HCT116 (cell line): ENCODE measurements around the gene RAP1B. TPM values are rescaled to one million over a fixed set of nuclear protein-coding genes. Genes with fewer than 3 reads are reported as not detected.

ENCODE experiments used
- ATAC-seq: fragments of 200-7000 bp; cut with Tn5 transposase; 2 replicates; pipeline ENCODE4 v1.9.1; 2020; ENCODE audit warnings: mild to moderate bottlenecking, moderate library complexity
- BruUV-seq: library from RNA; stranded (reverse); fragments of 400-500 nt; replicated peaks from 2 replicates; lab custom pipeline; 2021; lab: Mats Ljungman, UMichigan
- CTCF ChIA-PET: fragments of 300-600 bp; sonication (Branson Sonifier 250); formaldehyde crosslinking; loops from one replicate; lab custom pipeline; 2021; ENCODE audit warnings: antibody characterized with exemption; lab: Charles Lee
- POLR2A ChIA-PET: fragments of 300-600, 350-600 bp; sonication (Branson Sonifier 250); formaldehyde crosslinking; loops from one replicate; lab custom pipeline; 2021; ENCODE audit warnings: antibody characterized with exemption; lab: Charles Lee
- RAD21 ChIA-PET, 2 experiments: fragments of 300-600 bp; sonication (Branson Sonifier 250); formaldehyde crosslinking; loops; one replicate each; lab custom pipeline; 2023; ENCODE audit warnings: low total read pairs in 2 of 2; ENCODE audit not compliant: uncharacterized antibody in 2 of 2, unreplicated experiment in 2 of 2, low non-redundant PET in 1 of 2; lab: Charles Lee
- DNase-seq: peaks from one replicate; pipeline ENCODE4 v3.0.0-alpha.2; 2010; ENCODE audit warnings: low read depth, low spot score
- H2AFZ ChIP-seq: fragments of 200-600 bp; shearing (Covaris generic), sonication (generic); 2 replicates; pipeline ENCODE4 v1.6.1; 2017; ENCODE audit warnings: low read depth, mixed run types, mixed read lengths, antibody characterized with exemption, low read length; ENCODE audit not compliant: poor library complexity, severe bottlenecking
- H3K27ac ChIP-seq: 2 replicates; pipeline ENCODE4 v1.5.1; 2012; ENCODE audit warnings: low read depth, low read length
- H3K27me3 ChIP-seq: fragments of 200-600 bp; sonication (generic); 2 replicates; pipeline ENCODE4 v1.6.1; 2016; ENCODE audit warnings: mixed run types, low read length, mixed read lengths; ENCODE audit not compliant: insufficient read depth
- H3K36me3 ChIP-seq, 2 experiments: fragments of 200-500 bp in 1 of 2; fragments of 200-600 bp in 1 of 2; sonication (Bioruptor generic) in 1 of 2; sonication (generic) in 1 of 2; 2 replicates each; pipeline versions ENCODE4 v1.5.1 to v1.6.1; 2014 to 2016; ENCODE audit warnings: low read length in 2 of 2, inconsistent platforms in 1 of 2, mixed read lengths in 1 of 2, mixed run types in 1 of 2; ENCODE audit not compliant: insufficient read depth in 2 of 2, control insufficient read depth in 1 of 2
- H3K4me1 ChIP-seq, 2 experiments: fragments of 200-600 bp in 1 of 2; sonication (generic) in 1 of 2; 2 replicates each; pipeline versions ENCODE4 v1.5.1 to v1.6.1; 2012 to 2017; ENCODE audit warnings: low read length in 2 of 2, inconsistent platforms in 1 of 2, mild to moderate bottlenecking in 1 of 2, mixed read lengths in 1 of 2, mixed run types in 1 of 2, moderate library complexity in 1 of 2; ENCODE audit not compliant: insufficient read depth in 2 of 2, control insufficient read depth in 1 of 2
- H3K4me2 ChIP-seq: fragments of 200-600 bp; sonication (generic); 2 replicates; pipeline ENCODE4 v1.6.1; 2017; ENCODE audit warnings: mixed run types, low read length, mixed read lengths
- H3K4me3 ChIP-seq, 2 experiments: fragments of 200-600 bp in 1 of 2; sonication (generic) in 1 of 2; replicated peaks in 1 of 2; 2 replicates each; pipeline ENCODE4 v1.5.1; 2011 to 2016; ENCODE audit warnings: low read length in 2 of 2, control low read depth in 1 of 2, low read depth in 1 of 2, mild to moderate bottlenecking in 1 of 2, mixed read lengths in 1 of 2, mixed run types in 1 of 2
- H3K79me2 ChIP-seq: fragments of 200-600 bp; sonication (generic); 2 replicates; pipeline ENCODE4 v1.6.1; 2017; ENCODE audit warnings: mild to moderate bottlenecking, mixed run types, low read length, moderate library complexity, mixed read lengths; ENCODE audit not compliant: insufficient read depth
- H3K9ac ChIP-seq: fragments of 200-600 bp; sonication (generic); 2 replicates; pipeline ENCODE4 v1.6.1; 2016; ENCODE audit warnings: low read length, mixed read lengths
- H3K9me2 ChIP-seq: fragments of 200-600 bp; sonication (generic), shearing (Covaris generic); 2 replicates; pipeline ENCODE4 v1.6.1; 2017; ENCODE audit warnings: mixed run types, mild to moderate bottlenecking, moderate library complexity; ENCODE audit not compliant: insufficient read depth
- H3K9me3 ChIP-seq, 2 experiments: fragments of 200-500 bp in 1 of 2; fragments of 200-600 bp in 1 of 2; sonication (Bioruptor generic) in 1 of 2; sonication (generic) in 1 of 2; 2 replicates each; pipeline ENCODE4 v1.6.1; 2014 to 2017; ENCODE audit warnings: low read length in 2 of 2, mixed read lengths in 2 of 2, inconsistent platforms in 1 of 2, low read depth in 1 of 2, mild to moderate bottlenecking in 1 of 2, mixed run types in 1 of 2, moderate library complexity in 1 of 2; ENCODE audit not compliant: control insufficient read depth in 1 of 2, insufficient read depth in 1 of 2
- H4K20me1 ChIP-seq: fragments of 200-600 bp; sonication (generic), shearing (Covaris generic); 2 replicates; pipeline ENCODE4 v1.6.1; 2017; ENCODE audit warnings: mixed run types, mild to moderate bottlenecking, moderate library complexity; ENCODE audit not compliant: insufficient read depth
- CBX3 ChIP-seq: IDR thresholded peaks from 2 replicates; pipeline ENCODE4 v1.6.1; 2012; ENCODE audit warnings: low read depth
- CEBPB ChIP-seq: IDR thresholded peaks from 2 replicates; pipeline ENCODE4 v1.6.1; 2012; ENCODE audit warnings: low read depth
- EGR1 ChIP-seq: IDR thresholded peaks from 2 replicates; pipeline ENCODE4 v1.6.1; 2012; ENCODE audit warnings: low read depth
- ELF1 ChIP-seq: IDR thresholded peaks from 2 replicates; pipeline ENCODE4 v1.6.1; 2012; ENCODE audit warnings: low read depth, borderline replicate concordance
- EZH2phosphoT487 ChIP-seq: fragments of 200-600 bp; IDR thresholded peaks from 2 replicates; pipeline ENCODE4 v1.6.1; 2018; ENCODE audit warnings: antibody characterized with exemption, borderline replicate concordance
- FOSL1 ChIP-seq: IDR thresholded peaks from 2 replicates; pipeline ENCODE4 v1.6.1; 2012; ENCODE audit warnings: low read depth
- JUND ChIP-seq: IDR thresholded peaks from 2 replicates; pipeline ENCODE4 v1.6.1; 2012
- MAX ChIP-seq: IDR thresholded peaks from 2 replicates; pipeline ENCODE4 v1.6.1; 2012
- POLR2A ChIP-seq: IDR thresholded peaks from 2 replicates; pipeline ENCODE4 v1.7.0; 2011; ENCODE audit warnings: borderline replicate concordance; ENCODE audit not compliant: insufficient read depth, insufficient read length; ENCODE audit errors: extremely low read depth
- POLR2AphosphoS5 ChIP-seq: IDR thresholded peaks from 2 replicates; pipeline ENCODE4 v1.6.1; 2011; ENCODE audit warnings: mild to moderate bottlenecking, low read depth, low read length, moderate library complexity
- SIN3A ChIP-seq: IDR thresholded peaks from 2 replicates; pipeline ENCODE4 v1.6.1; 2012; ENCODE audit warnings: low read depth
- SP1 ChIP-seq: IDR thresholded peaks from 2 replicates; pipeline ENCODE4 v1.6.1; 2012; ENCODE audit warnings: low read depth
- SRF ChIP-seq: IDR thresholded peaks from 2 replicates; pipeline ENCODE4 v1.6.1; 2012; ENCODE audit warnings: low read depth
- TCF7L2 ChIP-seq: IDR thresholded peaks from 2 replicates; pipeline ENCODE4 v1.7.0; 2011; ENCODE audit warnings: borderline replicate concordance, inconsistent platforms; ENCODE audit not compliant: insufficient read depth, insufficient read length; ENCODE audit errors: extremely low read depth
- intact Hi-C: fragments of 100-400 bp; cut with micrococcal nuclease; formaldehyde crosslinking; loops from 2 replicates; pipeline ENCODE4 v1.10.0; 2022
- total RNA-seq: library from RNA; stranded (reverse); gene quantifications from one replicate; pipeline ENCODE4 v1.2.1, GENCODE V29; 2021; ENCODE audit not compliant: unreplicated experiment
- TF ChIP-seq, protein P1 (sequence below): IDR thresholded peaks from 2 replicates; pipeline ENCODE4 v1.6.1; 2012
- TF ChIP-seq, protein P2 (sequence below): IDR thresholded peaks from 2 replicates; pipeline ENCODE4 v1.6.1; 2011; ENCODE audit warnings: mild to moderate bottlenecking, low read length, moderate library complexity; ENCODE audit not compliant: insufficient replicate concordance; ENCODE audit errors: extremely low read depth
- TF ChIP-seq, protein P3 (sequence below), 3 experiments: fragments of 200-600 bp in 1 of 3; sonication (generic) in 1 of 3; IDR thresholded peaks in 2 of 3; conservative IDR thresholded peaks in 1 of 3; 2 replicates each; pipeline ENCODE4 v1.5.1; 2012 to 2017; ENCODE audit warnings: low read depth in 2 of 3, low read length in 2 of 3, antibody characterized with exemption in 1 of 3, borderline replicate concordance in 1 of 3, control low read depth in 1 of 3, mild to moderate bottlenecking in 1 of 3, mixed read lengths in 1 of 3, mixed run types in 1 of 3, moderate library complexity in 1 of 3; ENCODE audit not compliant: insufficient read depth in 1 of 3
- TF ChIP-seq, protein P4 (sequence below): IDR thresholded peaks from 2 replicates; pipeline ENCODE4 v1.6.1; 2012; ENCODE audit warnings: low read depth

RAP1B gene
- total RNA-seq, 1 experiment from 2014 or later: 79.2 TPM

GRCh38 chr12:68623984-68624383 lies 13.3 kb downstream of the RAP1B start (continued):
- TF ChIP-seq TCF7L2: no peak
- no peak for TF ChIP-seq EZH2phosphoT487
- no peak for TF ChIP-seq FOSL1

GRCh38 chr12:68624933-68625332 lies 14.2 kb downstream of the RAP1B start:
- Histone ChIP-seq H3K79me2 (peaks cover 99% of the 10 kb centered on the region), H3K9me3 (0 out of 4 replicates have a peak, but pooled peaks cover 0 to 5% of the 10 kb centered on the region in 2 experiments)
- TF ChIP-seq CEBPB (no peak), SRF (no peak), JUND (no peak), EZH2phosphoT487 (no peak), EGR1 (no peak), CBX3 (no peak), TCF7L2 (no peak), POLR2A (no peak), FOSL1 (no peak), POLR2AphosphoS5 (no peak), ELF1 (no peak), SP1 (no peak), SIN3A (no peak), MAX (no peak)
- TF ChIP-seq, protein P1, sequence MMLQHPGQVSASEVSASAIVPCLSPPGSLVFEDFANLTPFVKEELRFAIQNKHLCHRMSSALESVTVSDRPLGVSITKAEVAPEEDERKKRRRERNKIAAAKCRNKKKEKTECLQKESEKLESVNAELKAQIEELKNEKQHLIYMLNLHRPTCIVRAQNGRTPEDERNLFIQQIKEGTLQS: no peak
- TF ChIP-seq, protein P2, sequence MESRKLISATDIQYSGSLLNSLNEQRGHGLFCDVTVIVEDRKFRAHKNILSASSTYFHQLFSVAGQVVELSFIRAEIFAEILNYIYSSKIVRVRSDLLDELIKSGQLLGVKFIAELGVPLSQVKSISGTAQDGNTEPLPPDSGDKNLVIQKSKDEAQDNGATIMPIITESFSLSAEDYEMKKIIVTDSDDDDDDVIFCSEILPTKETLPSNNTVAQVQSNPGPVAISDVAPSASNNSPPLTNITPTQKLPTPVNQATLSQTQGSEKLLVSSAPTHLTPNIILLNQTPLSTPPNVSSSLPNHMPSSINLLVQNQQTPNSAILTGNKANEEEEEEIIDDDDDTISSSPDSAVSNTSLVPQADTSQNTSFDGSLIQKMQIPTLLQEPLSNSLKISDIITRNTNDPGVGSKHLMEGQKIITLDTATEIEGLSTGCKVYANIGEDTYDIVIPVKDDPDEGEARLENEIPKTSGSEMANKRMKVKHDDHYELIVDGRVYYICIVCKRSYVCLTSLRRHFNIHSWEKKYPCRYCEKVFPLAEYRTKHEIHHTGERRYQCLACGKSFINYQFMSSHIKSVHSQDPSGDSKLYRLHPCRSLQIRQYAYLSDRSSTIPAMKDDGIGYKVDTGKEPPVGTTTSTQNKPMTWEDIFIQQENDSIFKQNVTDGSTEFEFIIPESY: no peak
- TF ChIP-seq, protein P3, sequence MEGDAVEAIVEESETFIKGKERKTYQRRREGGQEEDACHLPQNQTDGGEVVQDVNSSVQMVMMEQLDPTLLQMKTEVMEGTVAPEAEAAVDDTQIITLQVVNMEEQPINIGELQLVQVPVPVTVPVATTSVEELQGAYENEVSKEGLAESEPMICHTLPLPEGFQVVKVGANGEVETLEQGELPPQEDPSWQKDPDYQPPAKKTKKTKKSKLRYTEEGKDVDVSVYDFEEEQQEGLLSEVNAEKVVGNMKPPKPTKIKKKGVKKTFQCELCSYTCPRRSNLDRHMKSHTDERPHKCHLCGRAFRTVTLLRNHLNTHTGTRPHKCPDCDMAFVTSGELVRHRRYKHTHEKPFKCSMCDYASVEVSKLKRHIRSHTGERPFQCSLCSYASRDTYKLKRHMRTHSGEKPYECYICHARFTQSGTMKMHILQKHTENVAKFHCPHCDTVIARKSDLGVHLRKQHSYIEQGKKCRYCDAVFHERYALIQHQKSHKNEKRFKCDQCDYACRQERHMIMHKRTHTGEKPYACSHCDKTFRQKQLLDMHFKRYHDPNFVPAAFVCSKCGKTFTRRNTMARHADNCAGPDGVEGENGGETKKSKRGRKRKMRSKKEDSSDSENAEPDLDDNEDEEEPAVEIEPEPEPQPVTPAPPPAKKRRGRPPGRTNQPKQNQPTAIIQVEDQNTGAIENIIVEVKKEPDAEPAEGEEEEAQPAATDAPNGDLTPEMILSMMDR (IDR thresholded peaks at IDR 0.05 in 2 of 3, conservative IDR thresholded peaks at IDR 0.05 in 1 of 3; ENCODE audit: borderline replicate concordance in 1 of 3, insufficient read depth in 1 of 3, low read depth in 2 of 3, low read length in 2 of 3): no peak
- TF ChIP-seq, protein P4, sequence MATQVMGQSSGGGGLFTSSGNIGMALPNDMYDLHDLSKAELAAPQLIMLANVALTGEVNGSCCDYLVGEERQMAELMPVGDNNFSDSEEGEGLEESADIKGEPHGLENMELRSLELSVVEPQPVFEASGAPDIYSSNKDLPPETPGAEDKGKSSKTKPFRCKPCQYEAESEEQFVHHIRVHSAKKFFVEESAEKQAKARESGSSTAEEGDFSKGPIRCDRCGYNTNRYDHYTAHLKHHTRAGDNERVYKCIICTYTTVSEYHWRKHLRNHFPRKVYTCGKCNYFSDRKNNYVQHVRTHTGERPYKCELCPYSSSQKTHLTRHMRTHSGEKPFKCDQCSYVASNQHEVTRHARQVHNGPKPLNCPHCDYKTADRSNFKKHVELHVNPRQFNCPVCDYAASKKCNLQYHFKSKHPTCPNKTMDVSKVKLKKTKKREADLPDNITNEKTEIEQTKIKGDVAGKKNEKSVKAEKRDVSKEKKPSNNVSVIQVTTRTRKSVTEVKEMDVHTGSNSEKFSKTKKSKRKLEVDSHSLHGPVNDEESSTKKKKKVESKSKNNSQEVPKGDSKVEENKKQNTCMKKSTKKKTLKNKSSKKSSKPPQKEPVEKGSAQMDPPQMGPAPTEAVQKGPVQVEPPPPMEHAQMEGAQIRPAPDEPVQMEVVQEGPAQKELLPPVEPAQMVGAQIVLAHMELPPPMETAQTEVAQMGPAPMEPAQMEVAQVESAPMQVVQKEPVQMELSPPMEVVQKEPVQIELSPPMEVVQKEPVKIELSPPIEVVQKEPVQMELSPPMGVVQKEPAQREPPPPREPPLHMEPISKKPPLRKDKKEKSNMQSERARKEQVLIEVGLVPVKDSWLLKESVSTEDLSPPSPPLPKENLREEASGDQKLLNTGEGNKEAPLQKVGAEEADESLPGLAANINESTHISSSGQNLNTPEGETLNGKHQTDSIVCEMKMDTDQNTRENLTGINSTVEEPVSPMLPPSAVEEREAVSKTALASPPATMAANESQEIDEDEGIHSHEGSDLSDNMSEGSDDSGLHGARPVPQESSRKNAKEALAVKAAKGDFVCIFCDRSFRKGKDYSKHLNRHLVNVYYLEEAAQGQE: no peak

More at GRCh38 chr12:68624933-68625332, 14.2 kb downstream of the RAP1B start:
- ChIA-PET RAD21 (no interaction called here), POLR2A (no interaction called here), CTCF (no interaction called here)
- no peak for DNase-seq
- intact Hi-C loops: no loop called here
- Histone ChIP-seq H3K9ac (no peak overlapping the region), H3K4me3 (no peak overlapping the region), H3K27me3 (no peaks in the 10 kb centered on the region), H2AFZ (no peak overlapping the region), H4K20me1 (peaks cover 11% of the 10 kb centered on the region; the same call in 1 of the 2 replicates), H3K9me2 (no peaks in the 10 kb centered on the region), H3K4me2 (no peak overlapping the region), H3K4me1 (peaks cover 0 to 6% of the 10 kb centered on the region in 2 experiments; a peak in 2 of 4 replicates), H3K36me3 (peaks cover 0 to 11% of the 10 kb centered on the region in 2 experiments; a peak in 2 of 4 replicates), H3K27ac (no peak overlapping the region)
- ATAC-seq: no peak
- BruUV-seq: no TSS peak
